Stimulated activated CD4-positive, alpha-beta T cell treated with anti-CD3 and anti-CD28 coated beads, Interleukin-1b, Interleukin-23, amount 100 ng/mL, for 1 hour (primary cell): ENCODE results near the gene NECTIN2.

Source experiments
- DNase-seq, 2 donors: peaks; one replicate each; pipeline ENCODE4 v3.0.0-alpha.2; 2020; ENCODE audit warnings: low read depth in 2 of 2

NECTIN2 gene

DNA sequence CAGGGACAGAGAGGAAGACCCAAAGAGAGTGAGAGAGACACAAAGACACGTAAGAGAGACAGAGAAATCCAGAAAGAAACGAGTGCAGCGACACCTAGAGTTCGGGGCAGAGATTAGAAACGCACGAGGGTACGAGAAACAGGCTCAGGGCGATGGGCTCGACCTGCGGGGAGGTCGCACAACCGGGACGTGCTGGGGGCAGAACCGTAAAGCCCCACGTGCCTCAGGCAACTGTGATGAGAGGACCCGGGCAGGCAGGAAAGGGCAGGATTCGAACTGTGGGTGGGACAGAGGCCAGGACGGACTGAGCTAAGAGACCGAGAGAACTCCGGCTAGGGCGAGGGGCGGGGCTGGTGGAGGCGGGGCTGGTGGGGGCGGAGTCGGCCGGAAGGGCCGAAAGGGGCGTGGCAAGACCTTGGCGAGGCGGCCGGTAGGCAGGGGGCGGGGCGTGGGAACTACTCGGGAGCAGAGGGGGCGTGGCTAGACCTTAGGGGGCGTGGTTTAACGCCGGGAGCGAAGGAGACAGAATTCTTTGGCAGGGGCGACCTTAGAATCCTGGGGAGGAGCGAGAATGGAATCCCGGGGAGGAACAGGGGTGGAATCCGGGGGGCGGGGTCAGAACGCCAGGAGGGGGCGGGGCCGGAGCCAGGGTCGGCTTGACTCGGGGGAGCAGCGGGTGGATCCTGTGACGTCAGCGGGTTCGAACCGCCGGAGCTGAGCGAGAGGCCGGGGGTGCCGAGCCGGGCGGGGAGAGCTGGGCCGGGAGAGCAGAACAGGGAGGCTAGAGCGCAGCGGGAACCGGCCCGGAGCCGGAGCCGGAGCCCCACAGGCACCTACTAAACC lies at the start of gene NECTIN2:
Gene NECTIN2, plus strand, starts transcription at position 686 of the 843 bp plus-strand sequence. CDS start 229 bp downstream, outside the sequence.
- peak; percentile 36 to 75 for DNase-seq

DNA sequence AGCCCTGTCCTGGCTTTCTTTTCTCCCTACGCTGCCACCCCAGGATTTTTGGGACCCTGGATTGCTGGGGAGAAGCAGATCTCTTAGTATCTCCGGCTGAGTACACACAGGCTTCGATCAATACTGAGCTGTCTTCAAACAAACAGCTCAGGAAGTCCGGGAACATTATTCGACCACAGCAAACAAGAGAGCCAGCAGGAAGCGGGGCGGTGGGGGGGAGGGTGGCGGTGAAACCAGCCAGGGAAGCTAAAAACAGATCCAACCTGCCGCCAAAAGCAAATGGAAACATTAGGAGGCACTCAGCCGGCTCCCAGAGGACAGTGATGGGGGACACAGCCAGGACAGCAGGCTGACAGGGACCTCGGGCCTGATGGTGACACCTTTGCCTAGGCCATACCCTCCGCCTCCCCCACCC lies 49.4 kb upstream of the NECTIN2 start:
- DNase-seq, result no peak

DNA sequence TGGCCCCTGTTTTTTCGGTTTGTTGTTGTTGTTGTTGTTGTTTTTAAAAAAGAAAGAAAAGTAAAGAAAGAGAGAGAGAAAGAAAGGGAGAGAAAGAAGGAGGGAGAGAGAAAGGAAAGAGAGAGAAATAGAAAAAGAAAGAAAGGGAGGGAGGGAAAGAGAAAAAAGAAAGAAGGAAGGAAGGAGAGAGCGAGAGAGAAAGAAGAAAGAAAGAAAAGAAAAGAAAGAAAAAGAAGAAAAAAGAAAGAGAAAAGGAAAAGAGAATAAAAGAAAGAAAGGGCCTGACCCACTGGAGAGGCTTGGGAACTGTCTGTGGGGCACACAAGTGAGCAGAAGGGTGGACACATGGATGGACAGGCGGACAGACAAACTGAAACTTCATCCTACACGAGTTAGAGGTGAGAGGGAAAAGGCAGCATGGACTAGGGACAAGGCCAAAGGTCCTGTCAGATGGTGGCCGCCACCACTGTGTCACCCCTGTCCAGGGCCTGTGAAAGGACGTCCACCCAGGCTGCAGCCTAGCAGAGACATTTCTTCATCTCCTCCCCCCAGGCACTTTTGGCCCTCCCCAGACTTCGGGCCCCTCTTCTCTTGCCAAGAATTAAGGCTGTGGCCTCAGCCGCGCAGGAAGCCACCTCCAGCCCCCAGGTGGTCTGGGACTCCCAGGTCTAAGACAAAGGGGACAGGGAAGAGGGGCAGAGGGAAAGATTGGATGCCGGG lies 46.3 kb upstream of the NECTIN2 start:
- no peak for DNase-seq

GRCh38 chr19:44800461-44800860 lies 45.6 kb upstream of the NECTIN2 start:
- DNase-seq, result peak; percentile 69 to 74

- DNase-seq, result no peak
Measured at GRCh38 chr19:44803442-44804428, 42.4 kb upstream of the NECTIN2 start.

DNA sequence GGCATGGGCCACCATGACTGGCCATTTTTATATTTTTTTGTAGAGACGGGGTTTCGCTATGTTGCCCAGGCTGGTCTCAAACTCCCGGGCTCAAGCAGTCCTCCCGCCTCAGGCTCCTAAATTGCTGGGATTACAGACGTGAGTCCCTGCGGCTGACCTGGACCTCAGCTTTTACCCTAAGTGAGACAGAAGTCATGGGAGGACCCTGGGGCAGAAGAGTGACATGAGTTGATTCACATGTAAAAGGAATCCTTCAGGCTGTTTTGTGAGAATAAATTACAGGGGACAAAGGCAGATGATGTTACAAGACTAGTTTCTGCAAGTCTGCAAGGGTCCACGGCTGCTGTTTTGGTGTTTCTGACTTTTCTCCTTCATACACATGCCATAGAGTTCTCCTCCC lies 39.8 kb upstream of the NECTIN2 start:
- DNase-seq, result no peak

GRCh38 chr19:44807162-44807561 lies 38.9 kb upstream of the NECTIN2 start:
- no peak for DNase-seq

GRCh38 chr19:44807652-44808462 lies 38.2 kb upstream of the NECTIN2 start:
- DNase-seq, result no peak

DNA sequence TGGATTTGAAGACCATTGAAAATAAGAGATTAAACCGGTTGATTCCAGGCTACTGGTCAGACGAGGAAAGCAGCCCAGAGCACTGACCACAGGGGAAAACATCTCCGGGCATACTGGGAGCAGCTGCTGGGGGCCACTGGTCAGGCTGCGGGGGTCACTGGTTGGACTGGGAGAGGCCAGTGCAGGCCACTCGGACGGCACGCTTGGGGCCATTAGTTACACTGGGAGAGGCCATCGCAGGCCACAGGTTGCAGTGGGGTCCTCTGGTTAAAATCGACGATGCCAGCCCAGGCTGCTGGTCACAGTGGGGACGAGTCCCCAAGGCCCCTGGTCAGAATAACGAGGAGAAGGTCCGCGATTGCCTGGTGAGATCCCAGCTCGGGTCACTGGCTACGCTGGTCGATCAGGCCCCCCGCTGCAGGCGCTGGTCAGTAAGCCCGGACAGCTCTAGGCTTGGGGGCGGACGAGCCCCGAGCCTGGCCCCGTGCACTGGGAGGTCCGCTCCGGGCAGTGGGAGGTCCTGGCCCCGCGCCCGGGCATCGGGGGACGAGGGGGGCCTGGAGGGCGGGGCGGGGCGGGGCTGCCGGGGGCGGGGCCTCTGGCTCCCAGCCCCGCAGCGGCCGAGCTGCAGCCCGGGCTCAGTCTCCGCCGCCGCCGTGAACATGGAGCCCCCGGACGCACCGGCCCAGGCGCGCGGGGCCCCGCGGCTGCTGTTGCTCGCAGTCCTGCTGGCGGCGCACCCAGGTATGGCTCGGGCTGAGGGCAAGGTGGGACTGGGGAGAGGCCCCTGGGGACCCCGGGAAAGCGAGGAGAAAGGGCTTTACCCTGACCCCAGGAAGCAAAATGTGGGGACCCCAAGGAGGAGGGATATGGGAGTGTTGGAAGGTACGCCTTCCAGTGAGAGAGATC lies 37.4 kb upstream of the NECTIN2 start, which contains the start of gene BCAM:
Gene BCAM, plus strand, starts transcription at position 641 of the 909 bp plus-strand sequence. Its CDS starts 22 bp downstream, at position 663.
- no peak for DNase-seq

GRCh38 chr19:44809577-44810233 lies 36.4 kb upstream of the NECTIN2 start:
- DNase-seq, result no peak

- DNase-seq, result no peak
Measured at GRCh38 chr19:44810234-44811121, 35.6 kb upstream of the NECTIN2 start.

DNA sequence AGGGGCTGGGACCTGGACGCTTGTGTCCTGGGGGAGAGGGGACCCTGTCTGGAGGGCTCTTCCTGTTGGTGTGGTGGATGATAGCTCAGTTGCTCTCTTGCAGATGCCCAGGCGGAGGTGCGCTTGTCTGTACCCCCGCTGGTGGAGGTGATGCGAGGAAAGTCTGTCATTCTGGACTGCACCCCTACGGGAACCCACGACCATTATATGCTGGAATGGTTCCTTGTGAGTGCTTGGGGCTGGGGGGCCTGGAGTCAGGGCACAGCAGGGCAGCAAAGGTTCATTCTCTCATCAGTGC lies 35.0 kb upstream of the NECTIN2 start:
- DNase-seq, result no peak

DNA sequence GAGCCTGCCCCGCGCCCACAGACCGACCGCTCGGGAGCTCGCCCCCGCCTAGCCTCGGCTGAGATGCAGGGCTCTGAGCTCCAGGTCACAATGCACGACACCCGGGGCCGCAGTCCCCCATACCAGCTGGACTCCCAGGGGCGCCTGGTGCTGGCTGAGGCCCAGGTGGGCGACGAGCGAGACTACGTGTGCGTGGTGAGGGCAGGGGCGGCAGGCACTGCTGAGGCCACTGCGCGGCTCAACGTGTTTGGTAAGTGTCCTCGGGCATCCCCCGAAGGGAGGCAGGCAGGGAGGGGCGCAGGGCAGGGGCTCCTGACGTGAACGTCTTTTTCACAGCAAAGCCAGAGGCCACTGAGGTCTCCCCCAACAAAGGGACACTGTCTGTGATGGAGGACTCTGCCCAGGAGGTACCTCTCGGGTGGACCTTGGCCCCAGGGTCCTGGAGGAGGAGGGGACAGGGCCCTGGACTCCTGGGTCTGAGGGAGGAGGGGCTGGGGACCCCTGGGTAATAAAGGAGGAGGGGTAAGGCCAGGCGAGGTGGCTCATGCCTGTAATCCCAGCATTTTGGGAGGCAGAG lies 33.9 kb upstream of the NECTIN2 start:
- DNase-seq, result no peak

DNA sequence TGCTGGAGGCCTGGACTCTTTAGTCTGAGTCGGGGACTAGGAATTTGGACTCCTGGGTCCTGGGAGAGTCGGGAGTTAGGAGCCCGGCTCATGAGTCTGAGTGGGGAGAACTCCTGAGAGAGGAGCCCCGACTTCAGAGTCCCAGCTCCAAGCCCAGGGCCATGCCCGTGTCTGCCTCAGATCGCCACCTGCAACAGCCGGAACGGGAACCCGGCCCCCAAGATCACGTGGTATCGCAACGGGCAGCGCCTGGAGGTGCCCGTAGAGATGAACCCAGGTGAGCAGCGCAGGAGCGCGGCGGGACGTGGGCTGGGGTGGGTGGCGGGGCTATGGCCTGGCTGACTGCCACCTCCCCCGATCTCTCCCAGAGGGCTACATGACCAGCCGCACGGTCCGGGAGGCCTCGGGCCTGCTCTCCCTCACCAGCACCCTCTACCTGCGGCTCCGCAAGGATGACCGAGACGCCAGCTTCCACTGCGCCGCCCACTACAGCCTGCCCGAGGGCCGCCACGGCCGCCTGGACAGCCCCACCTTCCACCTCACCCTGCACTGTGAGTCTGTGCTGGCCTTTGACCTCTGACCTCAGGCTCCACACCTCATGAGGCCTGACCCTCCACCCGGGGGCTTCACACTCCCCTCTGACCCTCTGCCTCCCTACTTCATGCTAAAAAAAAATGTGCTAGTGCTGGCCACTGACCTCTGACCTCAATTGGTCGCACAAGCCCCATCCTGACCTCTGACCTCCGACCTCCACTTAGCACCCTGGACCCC lies 32.8 kb upstream of the NECTIN2 start:
- DNase-seq, result no peak

DNA sequence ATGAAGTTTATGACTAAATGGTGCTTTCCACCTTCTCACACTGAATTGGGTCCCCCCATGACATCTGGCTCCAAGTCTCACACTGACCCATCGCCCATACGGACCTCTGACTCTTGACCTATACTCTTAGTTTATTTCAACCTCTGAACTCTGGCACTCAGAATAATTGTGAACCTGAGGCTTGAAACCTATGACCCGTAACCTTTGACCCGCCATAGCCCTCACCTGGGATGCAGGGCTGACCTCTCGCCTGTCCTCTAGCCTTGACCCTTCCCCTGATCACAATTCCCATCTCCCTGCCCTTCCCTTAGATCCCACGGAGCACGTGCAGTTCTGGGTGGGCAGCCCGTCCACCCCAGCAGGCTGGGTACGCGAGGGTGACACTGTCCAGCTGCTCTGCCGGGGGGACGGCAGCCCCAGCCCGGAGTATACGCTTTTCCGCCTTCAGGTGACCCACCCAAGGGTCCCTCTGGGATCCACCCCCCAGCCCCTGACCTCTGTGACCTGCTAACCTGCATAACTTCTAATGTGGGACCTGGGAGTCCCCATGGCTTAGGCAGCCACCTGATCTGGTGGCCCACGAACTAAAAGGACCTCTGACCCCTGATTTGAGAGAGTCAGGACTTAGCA lies 32.1 kb upstream of the NECTIN2 start:
- no peak for DNase-seq

DNA sequence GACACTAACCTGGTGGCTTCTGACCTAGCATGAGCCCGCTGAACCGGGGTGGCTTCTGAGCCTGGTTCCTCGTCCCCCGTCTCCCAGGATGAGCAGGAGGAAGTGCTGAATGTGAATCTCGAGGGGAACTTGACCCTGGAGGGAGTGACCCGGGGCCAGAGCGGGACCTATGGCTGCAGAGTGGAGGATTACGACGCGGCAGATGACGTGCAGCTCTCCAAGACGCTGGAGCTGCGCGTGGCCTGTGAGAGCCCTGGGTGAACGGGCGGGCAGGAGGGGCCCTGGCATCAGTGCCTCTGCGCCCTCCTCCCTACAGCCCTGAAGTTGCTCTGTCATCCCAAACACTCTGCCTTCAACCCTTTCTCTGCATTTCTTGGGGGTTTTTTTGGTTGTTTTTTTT lies 31.6 kb upstream of the NECTIN2 start:
- no peak for DNase-seq

- DNase-seq, result no peak
Measured at GRCh38 chr19:44816301-44816700, 29.8 kb upstream of the NECTIN2 start.
